ACC112 (cell line): Measurements from ENCODE around the gene PMM2.

Source experiments
- H2AFZ ChIP-seq: fragments of 200-600 bp; sonication (generic); one replicate; pipeline ENCODE4 v1.6.0; 2017; ENCODE audit warnings: antibody characterized with exemption, low read length; ENCODE audit not compliant: unreplicated experiment
- H3K27ac ChIP-seq: fragments of 200-600 bp; sonication (generic); 2 replicates; pipeline ENCODE4 v1.5.1; 2014; ENCODE audit warnings: low read depth, mild to moderate bottlenecking, antibody characterized with exemption, low read length, moderate library complexity
- H3K27me3 ChIP-seq: fragments of 200-600 bp; sonication (generic); 2 replicates; pipeline ENCODE4 v1.6.1; 2014; ENCODE audit warnings: mild to moderate bottlenecking, antibody characterized with exemption, low read length, moderate library complexity, mixed read lengths; ENCODE audit not compliant: insufficient read depth
- H3K36me3 ChIP-seq: fragments of 200-600 bp; sonication (generic); 2 replicates; pipeline ENCODE4 v1.6.1; 2016; ENCODE audit warnings: mild to moderate bottlenecking, antibody characterized with exemption, low read length, moderate library complexity, mixed read lengths; ENCODE audit not compliant: insufficient read depth
- H3K4me1 ChIP-seq: fragments of 200-600 bp; sonication (generic); one replicate; pipeline ENCODE4 v1.6.1; 2016; ENCODE audit warnings: low read length, mixed read lengths; ENCODE audit not compliant: insufficient read depth, unreplicated experiment, control insufficient read depth
- H3K4me3 ChIP-seq: fragments of 200-600 bp; sonication (generic); 2 replicates; pipeline ENCODE4 v1.5.1; 2014; ENCODE audit warnings: mild to moderate bottlenecking, low read depth, low read length
- H3K79me2 ChIP-seq: fragments of 200-600 bp; sonication (generic); one replicate; pipeline ENCODE4 v1.6.0; 2016; ENCODE audit warnings: low read length; ENCODE audit not compliant: control insufficient read depth, unreplicated experiment, insufficient read depth

Gene PMM2

GRCh38 chr16:8763083-8763482 lies 34.6 kb upstream of the PMM2 start:
- no peak overlapping the region for H2AFZ ChIP-seq
- H3K79me2 ChIP-seq, result no peaks in the 10 kb centered on the region
- H3K27me3 ChIP-seq, result peaks cover 6% of the 10 kb centered on the region; the same call in 1 of the 2 replicates
- H3K36me3 ChIP-seq, result no peaks in the 10 kb centered on the region
- H3K27ac ChIP-seq, result no peak overlapping the region
- H3K4me1 ChIP-seq, result no peaks in the 10 kb centered on the region
- no peak overlapping the region for H3K4me3 ChIP-seq

GRCh38 chr16:8763899-8764298 lies 33.7 kb upstream of the PMM2 start:
- no peak overlapping the region for H3K27ac ChIP-seq
- H3K4me3 ChIP-seq, result no peak overlapping the region
- H3K4me1 ChIP-seq, result no peaks in the 10 kb centered on the region
- H3K27me3 ChIP-seq, result peaks cover 6% of the 10 kb centered on the region; the same call in 1 of the 2 replicates
- no peaks in the 10 kb centered on the region for H3K36me3 ChIP-seq
- H2AFZ ChIP-seq, result no peak overlapping the region
- H3K79me2 ChIP-seq, result no peaks in the 10 kb centered on the region

- Histone ChIP-seq H3K4me3 (no peak overlapping the region), H3K79me2 (no peaks in the 10 kb centered on the region), H3K27me3 (peaks cover 6% of the 10 kb centered on the region; the same call in 1 of the 2 replicates), H3K27ac (no peak overlapping the region), H3K36me3 (no peaks in the 10 kb centered on the region), H3K4me1 (no peaks in the 10 kb centered on the region), H2AFZ (no peak overlapping the region)
Observed at GRCh38 chr16:8764525-8765250, 33.0 kb upstream of the PMM2 start.

- H3K27me3 ChIP-seq, result peaks cover 6% of the 10 kb centered on the region; the same call in 1 of the 2 replicates
- H3K79me2 ChIP-seq, result no peaks in the 10 kb centered on the region
- no peak overlapping the region for H2AFZ ChIP-seq
- no peaks in the 10 kb centered on the region for H3K36me3 ChIP-seq
- no peak overlapping the region for H3K27ac ChIP-seq
- no peaks in the 10 kb centered on the region for H3K4me1 ChIP-seq
- H3K4me3 ChIP-seq, result no peak overlapping the region
Observed at GRCh38 chr16:8767176-8767575, 30.5 kb upstream of the PMM2 start.

- Histone ChIP-seq H3K79me2 (no peaks in the 10 kb centered on the region), H3K4me3 (no peak overlapping the region), H2AFZ (no peak overlapping the region), H3K27ac (no peak overlapping the region), H3K36me3 (no peaks in the 10 kb centered on the region), H3K27me3 (peaks cover 6% of the 10 kb centered on the region; the same call in 1 of the 2 replicates), H3K4me1 (no peaks in the 10 kb centered on the region)
Observed at GRCh38 chr16:8768283-8768682, 29.4 kb upstream of the PMM2 start.

- no peaks in the 10 kb centered on the region for H3K79me2 ChIP-seq
- H3K27me3 ChIP-seq, result peaks cover 5% of the 10 kb centered on the region; the same call in 1 of the 2 replicates
- H3K27ac ChIP-seq, result no peak overlapping the region
- H3K4me1 ChIP-seq, result no peaks in the 10 kb centered on the region
- H2AFZ ChIP-seq, result no peak overlapping the region
- no peaks in the 10 kb centered on the region for H3K36me3 ChIP-seq
- no peak overlapping the region for H3K4me3 ChIP-seq
Observed at GRCh38 chr16:8768692-8769091, 28.9 kb upstream of the PMM2 start.

GRCh38 chr16:8773537-8773936 lies 24.1 kb upstream of the PMM2 start:
- H3K4me1 ChIP-seq, result no peaks in the 10 kb centered on the region
- H3K36me3 ChIP-seq, result no peaks in the 10 kb centered on the region
- H3K4me3 ChIP-seq, result no peak overlapping the region
- H2AFZ ChIP-seq, result no peak overlapping the region
- H3K79me2 ChIP-seq, result no peaks in the 10 kb centered on the region
- H3K27me3 ChIP-seq, result no peaks in the 10 kb centered on the region
- no peak overlapping the region for H3K27ac ChIP-seq

- no peaks in the 10 kb centered on the region for H3K36me3 ChIP-seq
- H3K27ac ChIP-seq, result no peak overlapping the region
Observed at GRCh38 chr16:8774208-8774607, 23.4 kb upstream of the PMM2 start.

GRCh38 chr16:8775359-8775758 lies 22.3 kb upstream of the PMM2 start:
- no peak overlapping the region for H3K27ac ChIP-seq
- no peak overlapping the region for H2AFZ ChIP-seq
- H3K4me3 ChIP-seq, result no peak overlapping the region
- H3K27me3 ChIP-seq, result no peaks in the 10 kb centered on the region
- no peaks in the 10 kb centered on the region for H3K79me2 ChIP-seq
- H3K4me1 ChIP-seq, result no peaks in the 10 kb centered on the region
- H3K36me3 ChIP-seq, result no peaks in the 10 kb centered on the region

More at GRCh38 chr16:8774208-8774607, 23.4 kb upstream of the PMM2 start:
- H2AFZ ChIP-seq, result no peak overlapping the region
- no peak overlapping the region for H3K4me3 ChIP-seq
- no peaks in the 10 kb centered on the region for H3K4me1 ChIP-seq
- no peaks in the 10 kb centered on the region for H3K27me3 ChIP-seq
- no peaks in the 10 kb centered on the region for H3K79me2 ChIP-seq

- H3K27ac ChIP-seq, result no peak overlapping the region
Observed at GRCh38 chr16:8776129-8776584, 21.5 kb upstream of the PMM2 start.

GRCh38 chr16:8777217-8777616 lies 20.4 kb upstream of the PMM2 start:
- peaks cover 12% of the 10 kb centered on the region for H3K27me3 ChIP-seq
- H3K4me1 ChIP-seq, result no peaks in the 10 kb centered on the region
- no peak overlapping the region for H3K27ac ChIP-seq
- no peak overlapping the region for H3K4me3 ChIP-seq
- H3K79me2 ChIP-seq, result no peaks in the 10 kb centered on the region
- no peaks in the 10 kb centered on the region for H3K36me3 ChIP-seq
- no peak overlapping the region for H2AFZ ChIP-seq

More at GRCh38 chr16:8776129-8776584, 21.5 kb upstream of the PMM2 start:
- no peaks in the 10 kb centered on the region for H3K79me2 ChIP-seq
- H3K4me1 ChIP-seq, result no peaks in the 10 kb centered on the region
- H3K4me3 ChIP-seq, result no peak overlapping the region
- no peak overlapping the region for H2AFZ ChIP-seq
- peaks cover 6% of the 10 kb centered on the region for H3K27me3 ChIP-seq
- no peaks in the 10 kb centered on the region for H3K36me3 ChIP-seq
